HCT116 (cell line): ENCODE results near the gene HADH. TPM values are rescaled to one million over a fixed set of nuclear protein-coding genes. Genes with fewer than 3 reads are reported as not detected.

Source experiments
- ATAC-seq: fragments of 200-7000 bp; cut with Tn5 transposase; 2 replicates; pipeline ENCODE4 v1.9.1; 2020; ENCODE audit warnings: mild to moderate bottlenecking, moderate library complexity
- BruUV-seq: library from RNA; stranded (reverse); fragments of 400-500 nt; replicated peaks from 2 replicates; lab custom pipeline; 2021; lab: Mats Ljungman, UMichigan
- CTCF ChIA-PET: fragments of 300-600 bp; sonication (Branson Sonifier 250); formaldehyde crosslinking; loops from one replicate; lab custom pipeline; 2021; ENCODE audit warnings: antibody characterized with exemption; lab: Charles Lee
- POLR2A ChIA-PET: fragments of 300-600, 350-600 bp; sonication (Branson Sonifier 250); formaldehyde crosslinking; loops from one replicate; lab custom pipeline; 2021; ENCODE audit warnings: antibody characterized with exemption; lab: Charles Lee
- RAD21 ChIA-PET, 2 experiments: fragments of 300-600 bp; sonication (Branson Sonifier 250); formaldehyde crosslinking; loops; one replicate each; lab custom pipeline; 2023; ENCODE audit warnings: low total read pairs in 2 of 2; ENCODE audit not compliant: uncharacterized antibody in 2 of 2, unreplicated experiment in 2 of 2, low non-redundant PET in 1 of 2; lab: Charles Lee
- DNase-seq: peaks from one replicate; pipeline ENCODE4 v3.0.0-alpha.2; 2010; ENCODE audit warnings: low read depth, low spot score
- H2AFZ ChIP-seq: fragments of 200-600 bp; shearing (Covaris generic), sonication (generic); 2 replicates; pipeline ENCODE4 v1.6.1; 2017; ENCODE audit warnings: low read depth, mixed run types, mixed read lengths, antibody characterized with exemption, low read length; ENCODE audit not compliant: poor library complexity, severe bottlenecking
- H3K27ac ChIP-seq: 2 replicates; pipeline ENCODE4 v1.5.1; 2012; ENCODE audit warnings: low read depth, low read length
- H3K27me3 ChIP-seq: fragments of 200-600 bp; sonication (generic); 2 replicates; pipeline ENCODE4 v1.6.1; 2016; ENCODE audit warnings: mixed run types, low read length, mixed read lengths; ENCODE audit not compliant: insufficient read depth
- H3K36me3 ChIP-seq, 2 experiments: fragments of 200-500 bp in 1 of 2; fragments of 200-600 bp in 1 of 2; sonication (Bioruptor generic) in 1 of 2; sonication (generic) in 1 of 2; 2 replicates each; pipeline versions ENCODE4 v1.5.1 to v1.6.1; 2014 to 2016; ENCODE audit warnings: low read length in 2 of 2, inconsistent platforms in 1 of 2, mixed read lengths in 1 of 2, mixed run types in 1 of 2; ENCODE audit not compliant: insufficient read depth in 2 of 2, control insufficient read depth in 1 of 2
- H3K4me1 ChIP-seq, 2 experiments: fragments of 200-600 bp in 1 of 2; sonication (generic) in 1 of 2; 2 replicates each; pipeline versions ENCODE4 v1.5.1 to v1.6.1; 2012 to 2017; ENCODE audit warnings: low read length in 2 of 2, inconsistent platforms in 1 of 2, mild to moderate bottlenecking in 1 of 2, mixed read lengths in 1 of 2, mixed run types in 1 of 2, moderate library complexity in 1 of 2; ENCODE audit not compliant: insufficient read depth in 2 of 2, control insufficient read depth in 1 of 2
- H3K4me2 ChIP-seq: fragments of 200-600 bp; sonication (generic); 2 replicates; pipeline ENCODE4 v1.6.1; 2017; ENCODE audit warnings: mixed run types, low read length, mixed read lengths
- H3K4me3 ChIP-seq, 2 experiments: fragments of 200-600 bp in 1 of 2; sonication (generic) in 1 of 2; replicated peaks in 1 of 2; 2 replicates each; pipeline ENCODE4 v1.5.1; 2011 to 2016; ENCODE audit warnings: low read length in 2 of 2, control low read depth in 1 of 2, low read depth in 1 of 2, mild to moderate bottlenecking in 1 of 2, mixed read lengths in 1 of 2, mixed run types in 1 of 2
- H3K79me2 ChIP-seq: fragments of 200-600 bp; sonication (generic); 2 replicates; pipeline ENCODE4 v1.6.1; 2017; ENCODE audit warnings: mild to moderate bottlenecking, mixed run types, low read length, moderate library complexity, mixed read lengths; ENCODE audit not compliant: insufficient read depth
- H3K9ac ChIP-seq: fragments of 200-600 bp; sonication (generic); 2 replicates; pipeline ENCODE4 v1.6.1; 2016; ENCODE audit warnings: low read length, mixed read lengths
- H3K9me2 ChIP-seq: fragments of 200-600 bp; sonication (generic), shearing (Covaris generic); 2 replicates; pipeline ENCODE4 v1.6.1; 2017; ENCODE audit warnings: mixed run types, mild to moderate bottlenecking, moderate library complexity; ENCODE audit not compliant: insufficient read depth
- H3K9me3 ChIP-seq, 2 experiments: fragments of 200-500 bp in 1 of 2; fragments of 200-600 bp in 1 of 2; sonication (Bioruptor generic) in 1 of 2; sonication (generic) in 1 of 2; 2 replicates each; pipeline ENCODE4 v1.6.1; 2014 to 2017; ENCODE audit warnings: low read length in 2 of 2, mixed read lengths in 2 of 2, inconsistent platforms in 1 of 2, low read depth in 1 of 2, mild to moderate bottlenecking in 1 of 2, mixed run types in 1 of 2, moderate library complexity in 1 of 2; ENCODE audit not compliant: control insufficient read depth in 1 of 2, insufficient read depth in 1 of 2
- H4K20me1 ChIP-seq: fragments of 200-600 bp; sonication (generic), shearing (Covaris generic); 2 replicates; pipeline ENCODE4 v1.6.1; 2017; ENCODE audit warnings: mixed run types, mild to moderate bottlenecking, moderate library complexity; ENCODE audit not compliant: insufficient read depth
- CBX3 ChIP-seq: IDR thresholded peaks from 2 replicates; pipeline ENCODE4 v1.6.1; 2012; ENCODE audit warnings: low read depth
- EZH2 ChIP-seq: fragments of 200-600 bp; sonication (generic); IDR thresholded peaks from 2 replicates; pipeline ENCODE4 v1.6.1; 2017; ENCODE audit warnings: antibody characterized with exemption, mixed run types
- JUND ChIP-seq: IDR thresholded peaks from 2 replicates; pipeline ENCODE4 v1.6.1; 2012
- POLR2A ChIP-seq: IDR thresholded peaks from 2 replicates; pipeline ENCODE4 v1.7.0; 2011; ENCODE audit warnings: borderline replicate concordance; ENCODE audit not compliant: insufficient read depth, insufficient read length; ENCODE audit errors: extremely low read depth
- SIN3A ChIP-seq: IDR thresholded peaks from 2 replicates; pipeline ENCODE4 v1.6.1; 2012; ENCODE audit warnings: low read depth
- SP1 ChIP-seq: IDR thresholded peaks from 2 replicates; pipeline ENCODE4 v1.6.1; 2012; ENCODE audit warnings: low read depth
- TCF7L2 ChIP-seq: IDR thresholded peaks from 2 replicates; pipeline ENCODE4 v1.7.0; 2011; ENCODE audit warnings: borderline replicate concordance, inconsistent platforms; ENCODE audit not compliant: insufficient read depth, insufficient read length; ENCODE audit errors: extremely low read depth
- ZFX ChIP-seq: fragments of 450-650 bp; IDR thresholded peaks from 2 replicates; pipeline ENCODE4 v1.6.1; 2017
- ZNF274 ChIP-seq: fragments of 200-500 bp; sonication (Bioruptor generic); IDR thresholded peaks from 2 replicates; pipeline ENCODE4 v1.6.1; 2014; ENCODE audit warnings: mild to moderate bottlenecking, low read depth, low read length, inconsistent platforms
- intact Hi-C: fragments of 100-400 bp; cut with micrococcal nuclease; formaldehyde crosslinking; loops from 2 replicates; pipeline ENCODE4 v1.10.0; 2022
- total RNA-seq: library from RNA; stranded (reverse); gene quantifications from one replicate; pipeline ENCODE4 v1.2.1, GENCODE V29; 2021; ENCODE audit not compliant: unreplicated experiment
- TF ChIP-seq, protein P1 (sequence below): IDR thresholded peaks from 2 replicates; pipeline ENCODE4 v1.6.1; 2011; ENCODE audit warnings: mild to moderate bottlenecking, low read length, moderate library complexity; ENCODE audit not compliant: insufficient replicate concordance; ENCODE audit errors: extremely low read depth
- TF ChIP-seq, protein P2 (sequence below): IDR thresholded peaks from 2 replicates; pipeline ENCODE4 v1.6.1; 2012
- TF ChIP-seq, protein P3 (sequence below), 3 experiments: fragments of 200-600 bp in 1 of 3; sonication (generic) in 1 of 3; IDR thresholded peaks in 2 of 3; conservative IDR thresholded peaks in 1 of 3; 2 replicates each; pipeline ENCODE4 v1.5.1; 2012 to 2017; ENCODE audit warnings: low read depth in 2 of 3, low read length in 2 of 3, antibody characterized with exemption in 1 of 3, borderline replicate concordance in 1 of 3, control low read depth in 1 of 3, mild to moderate bottlenecking in 1 of 3, mixed read lengths in 1 of 3, mixed run types in 1 of 3, moderate library complexity in 1 of 3; ENCODE audit not compliant: insufficient read depth in 1 of 3

The HADH gene
- total RNA-seq, 1 experiment from 2014 or later, result 30.2 TPM

DNA sequence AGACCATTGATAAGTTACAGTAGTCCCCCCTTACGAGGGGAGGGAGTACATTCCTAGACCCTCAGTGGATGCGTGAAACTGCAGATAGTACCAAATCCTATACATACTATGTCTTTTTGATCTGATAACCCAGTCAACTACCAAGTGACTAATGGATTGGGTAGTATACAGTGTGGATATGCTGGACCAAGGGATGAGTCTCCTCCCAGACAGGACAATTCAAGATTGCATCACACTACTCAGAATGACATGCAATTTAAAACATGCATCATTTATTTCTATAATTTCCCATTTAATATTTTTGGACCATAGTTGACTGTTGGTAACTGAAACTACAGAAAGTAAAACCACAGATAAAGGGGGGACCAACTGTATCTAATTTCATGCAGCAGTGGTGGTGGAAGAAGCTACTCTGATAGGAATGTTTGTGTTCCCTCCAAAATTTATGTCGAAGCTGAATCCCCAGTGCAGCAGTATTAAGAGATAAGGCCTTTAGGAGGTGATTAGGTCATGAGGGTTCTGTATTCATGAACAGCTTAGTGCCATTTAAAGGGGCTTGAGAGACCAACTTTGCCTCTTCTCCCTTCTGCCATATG lies 11.9 kb downstream of the HADH start:
- Histone ChIP-seq H4K20me1 (no peaks in the 10 kb centered on the region), H3K9ac (no peak overlapping the region), H3K4me3 (no peak overlapping the region), H3K9me2 (no peaks in the 10 kb centered on the region), H2AFZ (no peak overlapping the region), H3K4me1 (no peaks in the 10 kb centered on the region), H3K79me2 (no peaks in the 10 kb centered on the region; the same call in 1 of the 2 replicates), H3K27ac (no peak overlapping the region), H3K4me2 (no peak overlapping the region), H3K9me3 (no peaks in the 10 kb centered on the region), H3K36me3 (no peaks in the 10 kb centered on the region), H3K27me3 (no peaks in the 10 kb centered on the region)
- no TSS peak for BruUV-seq
- no peak for ATAC-seq
- intact Hi-C loops, result no loop called here
- DNase-seq, result no peak
- TF ChIP-seq SIN3A (no peak), CBX3 (no peak), ZNF274 (no peak), ZFX (no peak), JUND (no peak), SP1 (no peak)
- TF ChIP-seq, protein P1, sequence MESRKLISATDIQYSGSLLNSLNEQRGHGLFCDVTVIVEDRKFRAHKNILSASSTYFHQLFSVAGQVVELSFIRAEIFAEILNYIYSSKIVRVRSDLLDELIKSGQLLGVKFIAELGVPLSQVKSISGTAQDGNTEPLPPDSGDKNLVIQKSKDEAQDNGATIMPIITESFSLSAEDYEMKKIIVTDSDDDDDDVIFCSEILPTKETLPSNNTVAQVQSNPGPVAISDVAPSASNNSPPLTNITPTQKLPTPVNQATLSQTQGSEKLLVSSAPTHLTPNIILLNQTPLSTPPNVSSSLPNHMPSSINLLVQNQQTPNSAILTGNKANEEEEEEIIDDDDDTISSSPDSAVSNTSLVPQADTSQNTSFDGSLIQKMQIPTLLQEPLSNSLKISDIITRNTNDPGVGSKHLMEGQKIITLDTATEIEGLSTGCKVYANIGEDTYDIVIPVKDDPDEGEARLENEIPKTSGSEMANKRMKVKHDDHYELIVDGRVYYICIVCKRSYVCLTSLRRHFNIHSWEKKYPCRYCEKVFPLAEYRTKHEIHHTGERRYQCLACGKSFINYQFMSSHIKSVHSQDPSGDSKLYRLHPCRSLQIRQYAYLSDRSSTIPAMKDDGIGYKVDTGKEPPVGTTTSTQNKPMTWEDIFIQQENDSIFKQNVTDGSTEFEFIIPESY, result no peak
- ChIA-PET RAD21 (no interaction called here), CTCF (no interaction called here), POLR2A (interaction anchor here (0.6 kb wide), 1 partner anchor 37 kb away, joined by 3 read pairs; no protein-coding TSS in a partner anchor)

DNA sequence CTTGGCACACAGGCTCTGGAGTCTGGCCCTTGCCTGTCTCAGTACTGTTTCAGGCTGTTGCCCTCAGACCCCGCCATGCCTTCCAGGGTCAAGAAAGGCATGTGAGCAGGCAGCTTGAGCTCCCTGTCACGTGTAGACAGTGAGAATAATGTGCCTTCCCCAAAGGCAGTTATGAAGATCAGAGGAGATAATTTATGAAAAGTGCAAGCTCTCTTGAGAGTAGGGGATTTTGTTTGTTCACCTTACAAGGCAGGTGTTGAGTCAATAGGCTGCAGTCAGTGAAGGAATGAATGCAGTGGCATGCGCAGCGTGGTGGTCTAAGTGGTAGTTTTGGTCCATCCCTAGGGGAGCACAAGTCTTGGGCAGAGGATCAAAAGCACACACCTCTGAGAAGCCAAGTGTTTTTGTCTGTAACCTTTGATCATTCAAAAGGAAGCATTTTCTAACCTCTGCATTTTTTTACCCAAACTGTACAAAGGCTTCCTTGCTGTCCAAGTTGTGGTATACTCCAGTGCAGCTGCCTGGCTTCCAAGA lies 14.4 kb downstream of the HADH start:
- ChIA-PET POLR2A (no interaction called here), CTCF (no interaction called here), RAD21 (no interaction called here)
- BruUV-seq, result no TSS peak
- Histone ChIP-seq H3K4me2 (no peak overlapping the region), H3K9me2 (no peaks in the 10 kb centered on the region), H3K79me2 (peaks cover 4% of the 10 kb centered on the region; the same call in 1 of the 2 replicates), H3K4me1 (no peaks in the 10 kb centered on the region), H3K27ac (no peak overlapping the region), H3K27me3 (no peaks in the 10 kb centered on the region), H3K36me3 (no peaks in the 10 kb centered on the region), H3K9me3 (no peaks in the 10 kb centered on the region), H3K9ac (no peak overlapping the region), H3K4me3 (no peak overlapping the region), H4K20me1 (no peaks in the 10 kb centered on the region), H2AFZ (no peak overlapping the region)
- intact Hi-C loops, result no loop called here
- ATAC-seq (no peak), DNase-seq (no peak)
- TF ChIP-seq ZNF274 (no peak), POLR2A (no peak), JUND (no peak), TCF7L2 (no peak), SIN3A (no peak), EZH2 (no peak)
- TF ChIP-seq, protein P1, result no peak
- TF ChIP-seq, protein P2, sequence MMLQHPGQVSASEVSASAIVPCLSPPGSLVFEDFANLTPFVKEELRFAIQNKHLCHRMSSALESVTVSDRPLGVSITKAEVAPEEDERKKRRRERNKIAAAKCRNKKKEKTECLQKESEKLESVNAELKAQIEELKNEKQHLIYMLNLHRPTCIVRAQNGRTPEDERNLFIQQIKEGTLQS, result no peak
- TF ChIP-seq, protein P3, sequence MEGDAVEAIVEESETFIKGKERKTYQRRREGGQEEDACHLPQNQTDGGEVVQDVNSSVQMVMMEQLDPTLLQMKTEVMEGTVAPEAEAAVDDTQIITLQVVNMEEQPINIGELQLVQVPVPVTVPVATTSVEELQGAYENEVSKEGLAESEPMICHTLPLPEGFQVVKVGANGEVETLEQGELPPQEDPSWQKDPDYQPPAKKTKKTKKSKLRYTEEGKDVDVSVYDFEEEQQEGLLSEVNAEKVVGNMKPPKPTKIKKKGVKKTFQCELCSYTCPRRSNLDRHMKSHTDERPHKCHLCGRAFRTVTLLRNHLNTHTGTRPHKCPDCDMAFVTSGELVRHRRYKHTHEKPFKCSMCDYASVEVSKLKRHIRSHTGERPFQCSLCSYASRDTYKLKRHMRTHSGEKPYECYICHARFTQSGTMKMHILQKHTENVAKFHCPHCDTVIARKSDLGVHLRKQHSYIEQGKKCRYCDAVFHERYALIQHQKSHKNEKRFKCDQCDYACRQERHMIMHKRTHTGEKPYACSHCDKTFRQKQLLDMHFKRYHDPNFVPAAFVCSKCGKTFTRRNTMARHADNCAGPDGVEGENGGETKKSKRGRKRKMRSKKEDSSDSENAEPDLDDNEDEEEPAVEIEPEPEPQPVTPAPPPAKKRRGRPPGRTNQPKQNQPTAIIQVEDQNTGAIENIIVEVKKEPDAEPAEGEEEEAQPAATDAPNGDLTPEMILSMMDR (IDR thresholded peaks at IDR 0.05 in 2 of 3, conservative IDR thresholded peaks at IDR 0.05 in 1 of 3; ENCODE audit: borderline replicate concordance in 1 of 3, insufficient read depth in 1 of 3, low read depth in 2 of 3, low read length in 2 of 3), result no peak
